Neural progenitor cell (in vitro differentiated cells): Measurements from ENCODE around the gene EIF1. TPM values are rescaled to one million over a fixed set of nuclear protein-coding genes. Genes with fewer than 3 reads are reported as not detected.

ENCODE experiments used
- DNase-seq: peaks from one replicate; pipeline ENCODE4 v3.0.0-alpha.2; 2016; ENCODE audit warnings: low spot score
- H2AFZ ChIP-seq: fragments of 200-600 bp; sonication (generic); replicated peaks from 2 replicates; pipeline ENCODE4 v1.6.1; 2016; ENCODE audit warnings: antibody characterized with exemption
- H3F3A ChIP-seq: fragments of 200-600 bp; sonication (generic); 2 replicates; pipeline ENCODE4 v1.6.1; 2016; ENCODE audit warnings: antibody characterized with exemption, low read depth
- H3K27ac ChIP-seq: fragments of 200-600 bp; sonication (generic); 2 replicates; pipeline ENCODE4 v1.5.1; 2016; ENCODE audit warnings: mild to moderate bottlenecking
- H3K27me3 ChIP-seq: fragments of 200-600 bp; sonication (generic); 2 replicates; pipeline ENCODE4 v1.6.1; 2016; ENCODE audit warnings: mild to moderate bottlenecking, moderate library complexity
- H3K36me3 ChIP-seq: fragments of 200-600 bp; sonication (generic); 2 replicates; pipeline ENCODE4 v1.5.1; 2016
- H3K4me1 ChIP-seq: fragments of 200-600 bp; sonication (generic); 2 replicates; pipeline ENCODE4 v1.6.1; 2016; ENCODE audit warnings: mixed run types
- H3K4me2 ChIP-seq: fragments of 200-600 bp; sonication (generic); 2 replicates; pipeline ENCODE4 v1.6.1; 2016
- H3K4me3 ChIP-seq: fragments of 200-600 bp; sonication (generic); 2 replicates; pipeline ENCODE4 v1.5.1; 2016
- H3K79me2 ChIP-seq: fragments of 200-600 bp; sonication (generic); 2 replicates; pipeline ENCODE4 v1.6.1; 2016; ENCODE audit warnings: low read depth
- H3K9ac ChIP-seq: fragments of 200-600 bp; sonication (generic); 2 replicates; pipeline ENCODE4 v1.6.1; 2016
- H3K9me3 ChIP-seq: fragments of 200-600 bp; sonication (generic); 2 replicates; pipeline ENCODE4 v1.5.1; 2016; ENCODE audit warnings: low read depth
- H4K20me1 ChIP-seq: fragments of 200-600 bp; sonication (generic); 2 replicates; pipeline ENCODE4 v1.6.1; 2016; ENCODE audit warnings: low read depth
- H3K27ac Mint-ChIP-seq: 3 replicates; pipeline ENCODE4 v1.8.0; 2021; ENCODE audit warnings: mixed read lengths
- H3K27me3 Mint-ChIP-seq: 2 replicates; pipeline ENCODE4 v1.8.0; 2022; ENCODE audit warnings: low read depth, mild to moderate bottlenecking, inconsistent platforms, moderate library complexity, mixed read lengths; ENCODE audit not compliant: insufficient read depth
- H3K36me3 Mint-ChIP-seq: 3 replicates; pipeline ENCODE4 v1.8.0; 2021; ENCODE audit warnings: mixed read lengths
- H3K4me1 Mint-ChIP-seq: 3 replicates; pipeline ENCODE4 v1.8.0; 2021; ENCODE audit warnings: mixed read lengths
- H3K4me3 Mint-ChIP-seq: 3 replicates; pipeline ENCODE4 v1.8.0; 2021; ENCODE audit warnings: mild to moderate bottlenecking, moderate library complexity, mixed read lengths
- H3K9me3 Mint-ChIP-seq: 3 replicates; pipeline ENCODE4 v1.8.0; 2020; ENCODE audit warnings: mixed read lengths
- CTCF ChIP-seq: fragments of 200-600 bp; sonication (generic); IDR thresholded peaks from 2 replicates; pipeline ENCODE4 v1.5.1; 2017; ENCODE audit warnings: antibody characterized with exemption, mild to moderate bottlenecking
- EZH2 ChIP-seq: fragments of 200-600 bp; sonication (generic); IDR thresholded peaks from 2 replicates; pipeline ENCODE4 v1.6.1; 2017; ENCODE audit warnings: antibody characterized with exemption, mild to moderate bottlenecking, moderate library complexity
- EZH2phosphoT487 ChIP-seq: fragments of 200-600 bp; sonication (generic); IDR thresholded peaks from 2 replicates; pipeline ENCODE4 v1.6.1; 2017; ENCODE audit warnings: antibody characterized with exemption
- total RNA-seq: library from RNA; depleted of rRNA; stranded (reverse); fragments of >200 nt; gene quantifications from 2 replicates; pipeline ENCODE4 v1.2.3, GENCODE V29; 2015; ENCODE audit warnings: low replicate concordance

Gene EIF1
- total RNA-seq, 1 donor from 2014 or later = 91.4 TPM

GRCh38 chr17:41728056-41728455 lies 39.4 kb downstream of the EIF1 start:
- no peaks in the 10 kb centered on the region for H3K79me2 ChIP-seq
- H3K4me1 ChIP-seq = no peaks in the 10 kb centered on the region
- H2AFZ ChIP-seq = no peak overlapping the region
- Mint-ChIP-seq H3K27me3 (peaks cover 22% of the 10 kb centered on the region), H3K4me3 (no peak overlapping the region), H3K36me3 (no peaks in the 10 kb centered on the region), H3K27ac (no peak overlapping the region), H3K9me3 (no peaks in the 10 kb centered on the region), H3K4me1 (peaks cover 24% of the 10 kb centered on the region)
- no peak overlapping the region for H3K27ac ChIP-seq
- no peak overlapping the region for H3K4me3 ChIP-seq
- no peaks in the 10 kb centered on the region for H3K9me3 ChIP-seq
- no peak overlapping the region for H3K9ac ChIP-seq
- H3F3A ChIP-seq = no peaks in the 10 kb centered on the region
- TF ChIP-seq EZH2 (no peak), EZH2phosphoT487 (no peak), CTCF (no peak)
- DNase-seq = no peak
- H4K20me1 ChIP-seq = no peaks in the 10 kb centered on the region
- no peak overlapping the region for H3K4me2 ChIP-seq
- peaks cover 26% of the 10 kb centered on the region for H3K27me3 ChIP-seq
- H3K36me3 ChIP-seq = no peaks in the 10 kb centered on the region

GRCh38 chr17:41730479-41730878 lies 41.8 kb downstream of the EIF1 start:
- Mint-ChIP-seq H3K27ac (no peak overlapping the region), H3K4me1 (peaks cover 27% of the 10 kb centered on the region), H3K9me3 (peaks cover 2% of the 10 kb centered on the region), H3K27me3 (peaks cover 33% of the 10 kb centered on the region), H3K4me3 (no peak overlapping the region), H3K36me3 (no peaks in the 10 kb centered on the region)
- H3K4me1 ChIP-seq = peaks cover 4% of the 10 kb centered on the region
- H3K79me2 ChIP-seq = no peaks in the 10 kb centered on the region
- H3K27me3 ChIP-seq = peaks cover 50% of the 10 kb centered on the region
- no peak overlapping the region for H3K9ac ChIP-seq
- H3K36me3 ChIP-seq = no peaks in the 10 kb centered on the region
- no peak overlapping the region for H3K4me3 ChIP-seq
- DNase-seq = no peak
- no peak overlapping the region for H3K27ac ChIP-seq
- TF ChIP-seq EZH2phosphoT487 = no peak
- no peak for TF ChIP-seq EZH2
- TF ChIP-seq CTCF = no peak
- H3K4me2 ChIP-seq = no peak overlapping the region
- peaks cover 3% of the 10 kb centered on the region for H4K20me1 ChIP-seq
- peaks cover 8% of the 10 kb centered on the region for H3F3A ChIP-seq
- H3K9me3 ChIP-seq = no peaks in the 10 kb centered on the region
- H2AFZ ChIP-seq = no peak overlapping the region

- Histone ChIP-seq H2AFZ (no peak overlapping the region), H3K36me3 (no peaks in the 10 kb centered on the region), H3K4me1 (peaks cover 4% of the 10 kb centered on the region), H3K9ac (no peak overlapping the region), H3F3A (peaks cover 8% of the 10 kb centered on the region), H3K79me2 (no peaks in the 10 kb centered on the region), H4K20me1 (peaks cover 3% of the 10 kb centered on the region), H3K4me3 (no peak overlapping the region), H3K27me3 (peaks cover 64% of the 10 kb centered on the region), H3K27ac (no peak overlapping the region), H3K4me2 (no peak overlapping the region), H3K9me3 (no peaks in the 10 kb centered on the region)
- H3K4me1 Mint-ChIP-seq = peaks cover 25% of the 10 kb centered on the region
- H3K4me3 Mint-ChIP-seq = no peak overlapping the region
- no peak for DNase-seq
- H3K36me3 Mint-ChIP-seq = no peaks in the 10 kb centered on the region
- H3K27me3 Mint-ChIP-seq = peaks cover 43% of the 10 kb centered on the region
- peaks cover 2% of the 10 kb centered on the region for H3K9me3 Mint-ChIP-seq
- H3K27ac Mint-ChIP-seq = no peak overlapping the region
- TF ChIP-seq CTCF (no peak), EZH2phosphoT487 (no peak), EZH2 (no peak)
These were observed 43.2 kb downstream of the EIF1 start for GRCh38 chr17:41731836-41732235.
